ENCODE measurements around the gene NAP1L5. TPM values are rescaled to one million over a fixed set of nuclear protein-coding genes. Genes with fewer than 3 reads are reported as not detected.

The NAP1L5 gene
- total and polyA plus RNA-seq, 4 donors: 2.0 to 10.0 (median 2.9) TPM

- WGBS: 81% methylated on average over 2 of the region's 2 CpGs
- Histone ChIP-seq H3K36me3 (ENCODE audit: control insufficient read depth in 4 of 4, insufficient read depth in 3 of 4, low read depth in 1 of 4, low read length in 3 of 4) (no peaks in the 10 kb centered on the region), H3K9me3 (ENCODE audit: control insufficient read depth in 4 of 4, low read length in 3 of 4) (no peaks in the 10 kb centered on the region), H3K27ac (ENCODE audit: low read depth in 1 of 2, low read length in 2 of 2) (no peak overlapping the region), H3K4me3 (ENCODE audit: low read depth in 1 of 3, low read length in 3 of 3) (no peak overlapping the region), H3K4me1 (ENCODE audit: control insufficient read depth in 4 of 4, insufficient read depth in 4 of 4, low read length in 3 of 4) (peaks cover 6 to 42% (median 30%) of the 10 kb centered on the region in 4 donors), H3K9ac (ENCODE audit: low read depth in 1 of 2, low read length in 2 of 2) (no peak overlapping the region), H3K27me3 (ENCODE audit: control insufficient read depth in 4 of 4, insufficient read depth in 4 of 4, low read length in 3 of 4) (no peaks in the 10 kb centered on the region)
- no peak for DNase-seq (ENCODE audit: low spot score)
- TF ChIP-seq SP1 (IDR thresholded peaks at IDR 0.05) (no peak), TAF1 (conservative IDR thresholded peaks at IDR 0.05) (no peak), FOXA2 (IDR thresholded peaks at IDR 0.05) (no peak), HNF4G (IDR thresholded peaks at IDR 0.05) (no peak), JUND (IDR thresholded peaks at IDR 0.05) (no peak), HNF4A (conservative IDR thresholded peaks at IDR 0.05) (no peak), RXRA (IDR thresholded peaks at IDR 0.05) (no peak), EGR1 (IDR thresholded peaks at IDR 0.05; ENCODE audit: low read depth in 2 of 2) (no peak), YY1 (IDR thresholded peaks at IDR 0.05) (no peak), RAD21 (IDR thresholded peaks at IDR 0.05) (no peak), NR2F2 (IDR thresholded peaks at IDR 0.05) (no peak), FOXA1 (IDR thresholded peaks at IDR 0.05) (no peak)
- TF ChIP-seq, protein P1, sequence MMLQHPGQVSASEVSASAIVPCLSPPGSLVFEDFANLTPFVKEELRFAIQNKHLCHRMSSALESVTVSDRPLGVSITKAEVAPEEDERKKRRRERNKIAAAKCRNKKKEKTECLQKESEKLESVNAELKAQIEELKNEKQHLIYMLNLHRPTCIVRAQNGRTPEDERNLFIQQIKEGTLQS (IDR thresholded peaks at IDR 0.05): no peak
- TF ChIP-seq, protein P2, sequence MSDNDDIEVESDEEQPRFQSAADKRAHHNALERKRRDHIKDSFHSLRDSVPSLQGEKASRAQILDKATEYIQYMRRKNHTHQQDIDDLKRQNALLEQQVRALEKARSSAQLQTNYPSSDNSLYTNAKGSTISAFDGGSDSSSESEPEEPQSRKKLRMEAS (IDR thresholded peaks at IDR 0.05): no peak
- TF ChIP-seq, protein P3, sequence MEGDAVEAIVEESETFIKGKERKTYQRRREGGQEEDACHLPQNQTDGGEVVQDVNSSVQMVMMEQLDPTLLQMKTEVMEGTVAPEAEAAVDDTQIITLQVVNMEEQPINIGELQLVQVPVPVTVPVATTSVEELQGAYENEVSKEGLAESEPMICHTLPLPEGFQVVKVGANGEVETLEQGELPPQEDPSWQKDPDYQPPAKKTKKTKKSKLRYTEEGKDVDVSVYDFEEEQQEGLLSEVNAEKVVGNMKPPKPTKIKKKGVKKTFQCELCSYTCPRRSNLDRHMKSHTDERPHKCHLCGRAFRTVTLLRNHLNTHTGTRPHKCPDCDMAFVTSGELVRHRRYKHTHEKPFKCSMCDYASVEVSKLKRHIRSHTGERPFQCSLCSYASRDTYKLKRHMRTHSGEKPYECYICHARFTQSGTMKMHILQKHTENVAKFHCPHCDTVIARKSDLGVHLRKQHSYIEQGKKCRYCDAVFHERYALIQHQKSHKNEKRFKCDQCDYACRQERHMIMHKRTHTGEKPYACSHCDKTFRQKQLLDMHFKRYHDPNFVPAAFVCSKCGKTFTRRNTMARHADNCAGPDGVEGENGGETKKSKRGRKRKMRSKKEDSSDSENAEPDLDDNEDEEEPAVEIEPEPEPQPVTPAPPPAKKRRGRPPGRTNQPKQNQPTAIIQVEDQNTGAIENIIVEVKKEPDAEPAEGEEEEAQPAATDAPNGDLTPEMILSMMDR (IDR thresholded peaks at IDR 0.05; ENCODE audit: low read depth, low read length, missing input control): no peak
- TF ChIP-seq, protein P4, sequence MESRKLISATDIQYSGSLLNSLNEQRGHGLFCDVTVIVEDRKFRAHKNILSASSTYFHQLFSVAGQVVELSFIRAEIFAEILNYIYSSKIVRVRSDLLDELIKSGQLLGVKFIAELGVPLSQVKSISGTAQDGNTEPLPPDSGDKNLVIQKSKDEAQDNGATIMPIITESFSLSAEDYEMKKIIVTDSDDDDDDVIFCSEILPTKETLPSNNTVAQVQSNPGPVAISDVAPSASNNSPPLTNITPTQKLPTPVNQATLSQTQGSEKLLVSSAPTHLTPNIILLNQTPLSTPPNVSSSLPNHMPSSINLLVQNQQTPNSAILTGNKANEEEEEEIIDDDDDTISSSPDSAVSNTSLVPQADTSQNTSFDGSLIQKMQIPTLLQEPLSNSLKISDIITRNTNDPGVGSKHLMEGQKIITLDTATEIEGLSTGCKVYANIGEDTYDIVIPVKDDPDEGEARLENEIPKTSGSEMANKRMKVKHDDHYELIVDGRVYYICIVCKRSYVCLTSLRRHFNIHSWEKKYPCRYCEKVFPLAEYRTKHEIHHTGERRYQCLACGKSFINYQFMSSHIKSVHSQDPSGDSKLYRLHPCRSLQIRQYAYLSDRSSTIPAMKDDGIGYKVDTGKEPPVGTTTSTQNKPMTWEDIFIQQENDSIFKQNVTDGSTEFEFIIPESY (IDR thresholded peaks at IDR 0.05): no peak
These were observed 44.9 kb upstream of the NAP1L5 start for GRCh38 chr4:88742561-88742960.

DNA sequence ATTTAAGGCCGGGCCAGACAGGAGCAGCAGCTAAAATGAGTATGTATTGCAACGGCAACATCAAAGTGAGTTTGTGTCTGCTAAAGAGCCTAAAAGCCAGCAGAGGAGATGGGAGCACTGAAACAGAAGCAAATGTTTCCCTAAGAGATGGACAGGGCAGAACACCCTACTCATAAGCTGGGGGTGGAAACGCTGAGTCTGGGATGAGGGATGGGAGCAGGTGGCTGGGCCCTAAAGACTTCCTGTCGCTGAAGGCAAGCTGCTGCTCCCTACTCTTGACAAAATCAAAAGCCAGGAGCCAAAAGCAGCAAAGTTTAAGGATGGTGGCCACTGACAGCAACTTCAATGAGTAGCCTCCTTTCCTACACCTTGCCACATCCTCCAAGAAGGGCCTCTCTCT lies 40.6 kb upstream of the NAP1L5 start:
- Histone ChIP-seq H3K9me3 (ENCODE audit: control insufficient read depth in 4 of 4, low read length in 3 of 4) (no peaks in the 10 kb centered on the region), H3K36me3 (ENCODE audit: control insufficient read depth in 4 of 4, insufficient read depth in 3 of 4, low read depth in 1 of 4, low read length in 3 of 4) (no peaks in the 10 kb centered on the region), H3K27me3 (ENCODE audit: control insufficient read depth in 4 of 4, insufficient read depth in 4 of 4, low read length in 3 of 4) (no peaks in the 10 kb centered on the region), H3K4me3 (ENCODE audit: low read depth in 1 of 3, low read length in 3 of 3) (no peak overlapping the region), H3K4me1 (ENCODE audit: control insufficient read depth in 4 of 4, insufficient read depth in 4 of 4, low read length in 3 of 4) (peaks cover 3 to 33% (median 21%) of the 10 kb centered on the region in 4 donors), H3K27ac (ENCODE audit: low read depth in 1 of 2, low read length in 2 of 2) (peak overlapping the region in 1 of 2 donors; percentile 74), H3K9ac (ENCODE audit: low read depth in 1 of 2, low read length in 2 of 2) (no peak overlapping the region)
- no peak for DNase-seq (ENCODE audit: low spot score)
- no peak for TF ChIP-seq FOXA1 (IDR thresholded peaks at IDR 0.05)
- TF ChIP-seq EGR1 (IDR thresholded peaks at IDR 0.05; ENCODE audit: low read depth in 2 of 2): no peak
- TF ChIP-seq, protein P4 (IDR thresholded peaks at IDR 0.05): no peak
- no peak for TF ChIP-seq HNF4G (IDR thresholded peaks at IDR 0.05)
- TF ChIP-seq, protein P5, sequence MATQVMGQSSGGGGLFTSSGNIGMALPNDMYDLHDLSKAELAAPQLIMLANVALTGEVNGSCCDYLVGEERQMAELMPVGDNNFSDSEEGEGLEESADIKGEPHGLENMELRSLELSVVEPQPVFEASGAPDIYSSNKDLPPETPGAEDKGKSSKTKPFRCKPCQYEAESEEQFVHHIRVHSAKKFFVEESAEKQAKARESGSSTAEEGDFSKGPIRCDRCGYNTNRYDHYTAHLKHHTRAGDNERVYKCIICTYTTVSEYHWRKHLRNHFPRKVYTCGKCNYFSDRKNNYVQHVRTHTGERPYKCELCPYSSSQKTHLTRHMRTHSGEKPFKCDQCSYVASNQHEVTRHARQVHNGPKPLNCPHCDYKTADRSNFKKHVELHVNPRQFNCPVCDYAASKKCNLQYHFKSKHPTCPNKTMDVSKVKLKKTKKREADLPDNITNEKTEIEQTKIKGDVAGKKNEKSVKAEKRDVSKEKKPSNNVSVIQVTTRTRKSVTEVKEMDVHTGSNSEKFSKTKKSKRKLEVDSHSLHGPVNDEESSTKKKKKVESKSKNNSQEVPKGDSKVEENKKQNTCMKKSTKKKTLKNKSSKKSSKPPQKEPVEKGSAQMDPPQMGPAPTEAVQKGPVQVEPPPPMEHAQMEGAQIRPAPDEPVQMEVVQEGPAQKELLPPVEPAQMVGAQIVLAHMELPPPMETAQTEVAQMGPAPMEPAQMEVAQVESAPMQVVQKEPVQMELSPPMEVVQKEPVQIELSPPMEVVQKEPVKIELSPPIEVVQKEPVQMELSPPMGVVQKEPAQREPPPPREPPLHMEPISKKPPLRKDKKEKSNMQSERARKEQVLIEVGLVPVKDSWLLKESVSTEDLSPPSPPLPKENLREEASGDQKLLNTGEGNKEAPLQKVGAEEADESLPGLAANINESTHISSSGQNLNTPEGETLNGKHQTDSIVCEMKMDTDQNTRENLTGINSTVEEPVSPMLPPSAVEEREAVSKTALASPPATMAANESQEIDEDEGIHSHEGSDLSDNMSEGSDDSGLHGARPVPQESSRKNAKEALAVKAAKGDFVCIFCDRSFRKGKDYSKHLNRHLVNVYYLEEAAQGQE (IDR thresholded peaks at IDR 0.05): no peak
- TF ChIP-seq FOXA2 (IDR thresholded peaks at IDR 0.05): no peak
- no peak for TF ChIP-seq SP1 (IDR thresholded peaks at IDR 0.05)
- 81% methylated on average over 4 of the region's 4 CpGs for WGBS
